GM12873 (cell line): ENCODE measurements around the gene E2F1.

ENCODE experiments used
- TF ChIP-seq, protein P1 (sequence below): IDR thresholded peaks from 2 replicates; pipeline ENCODE4 v1.5.1; 2012; ENCODE audit warnings: low read depth, mild to moderate bottlenecking, moderate library complexity, low read length, control low read depth; ENCODE audit not compliant: insufficient read depth; ENCODE audit errors: missing control alignments

The E2F1 gene

DNA sequence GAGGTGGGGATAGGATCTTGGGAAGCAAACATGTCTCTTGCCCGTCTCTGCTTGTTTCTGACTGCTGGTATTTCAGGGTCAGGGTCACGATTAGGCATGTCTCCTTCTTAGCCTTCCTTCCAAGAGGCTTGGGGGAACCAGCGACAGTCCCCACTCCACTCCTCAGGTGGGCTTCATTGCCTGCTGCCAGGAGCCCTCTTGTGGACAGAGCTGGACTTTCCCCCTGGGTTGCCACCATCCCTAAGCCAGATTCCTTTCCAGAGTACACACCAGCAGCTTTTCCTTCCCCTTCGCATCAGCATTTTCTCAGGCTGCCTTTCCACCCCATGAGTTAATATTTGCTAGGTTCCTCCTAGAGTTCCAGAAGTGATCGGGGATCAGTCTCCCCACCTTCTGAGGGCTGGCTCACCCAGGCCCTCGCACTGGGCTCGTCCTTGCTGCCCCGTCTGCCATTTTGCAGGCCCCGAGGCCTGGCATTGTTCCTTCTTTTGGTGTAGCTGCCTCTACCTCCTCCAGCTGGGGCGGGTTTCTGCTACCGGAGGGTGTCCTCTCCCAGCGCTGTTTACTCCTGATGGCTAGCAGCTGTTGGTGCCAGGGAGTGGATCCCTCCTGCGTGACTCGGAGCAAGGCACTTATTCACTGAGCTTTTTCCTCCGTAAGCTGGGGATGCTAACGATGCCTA is 32.8 kb downstream of the E2F1 start:
- TF ChIP-seq, protein P1, sequence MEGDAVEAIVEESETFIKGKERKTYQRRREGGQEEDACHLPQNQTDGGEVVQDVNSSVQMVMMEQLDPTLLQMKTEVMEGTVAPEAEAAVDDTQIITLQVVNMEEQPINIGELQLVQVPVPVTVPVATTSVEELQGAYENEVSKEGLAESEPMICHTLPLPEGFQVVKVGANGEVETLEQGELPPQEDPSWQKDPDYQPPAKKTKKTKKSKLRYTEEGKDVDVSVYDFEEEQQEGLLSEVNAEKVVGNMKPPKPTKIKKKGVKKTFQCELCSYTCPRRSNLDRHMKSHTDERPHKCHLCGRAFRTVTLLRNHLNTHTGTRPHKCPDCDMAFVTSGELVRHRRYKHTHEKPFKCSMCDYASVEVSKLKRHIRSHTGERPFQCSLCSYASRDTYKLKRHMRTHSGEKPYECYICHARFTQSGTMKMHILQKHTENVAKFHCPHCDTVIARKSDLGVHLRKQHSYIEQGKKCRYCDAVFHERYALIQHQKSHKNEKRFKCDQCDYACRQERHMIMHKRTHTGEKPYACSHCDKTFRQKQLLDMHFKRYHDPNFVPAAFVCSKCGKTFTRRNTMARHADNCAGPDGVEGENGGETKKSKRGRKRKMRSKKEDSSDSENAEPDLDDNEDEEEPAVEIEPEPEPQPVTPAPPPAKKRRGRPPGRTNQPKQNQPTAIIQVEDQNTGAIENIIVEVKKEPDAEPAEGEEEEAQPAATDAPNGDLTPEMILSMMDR: peak; percentile 93

DNA sequence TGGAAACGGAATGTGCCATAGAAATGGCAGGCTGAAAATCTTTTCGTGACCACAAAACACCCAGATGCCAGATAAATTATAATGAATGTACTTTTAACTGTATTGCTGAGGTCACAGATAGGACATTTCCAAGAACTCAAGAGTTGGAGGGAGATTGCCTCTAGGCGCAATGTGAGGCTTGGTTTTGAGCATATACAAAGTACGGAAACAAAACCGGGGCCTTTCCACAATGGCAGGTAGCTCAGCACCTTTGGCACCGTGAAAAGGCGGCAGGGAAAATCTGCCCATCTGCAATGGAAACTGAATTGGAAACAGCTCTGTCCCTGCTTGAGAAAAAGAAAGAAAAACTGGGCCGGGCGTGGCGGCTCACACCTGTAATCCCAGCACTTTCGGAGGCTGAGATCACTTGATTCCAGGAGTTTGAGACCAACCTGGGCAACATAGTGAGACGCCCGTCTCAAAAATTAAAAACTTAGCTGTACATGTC is 34.6 kb downstream of the E2F1 start:
- TF ChIP-seq, protein P1: no peak

DNA sequence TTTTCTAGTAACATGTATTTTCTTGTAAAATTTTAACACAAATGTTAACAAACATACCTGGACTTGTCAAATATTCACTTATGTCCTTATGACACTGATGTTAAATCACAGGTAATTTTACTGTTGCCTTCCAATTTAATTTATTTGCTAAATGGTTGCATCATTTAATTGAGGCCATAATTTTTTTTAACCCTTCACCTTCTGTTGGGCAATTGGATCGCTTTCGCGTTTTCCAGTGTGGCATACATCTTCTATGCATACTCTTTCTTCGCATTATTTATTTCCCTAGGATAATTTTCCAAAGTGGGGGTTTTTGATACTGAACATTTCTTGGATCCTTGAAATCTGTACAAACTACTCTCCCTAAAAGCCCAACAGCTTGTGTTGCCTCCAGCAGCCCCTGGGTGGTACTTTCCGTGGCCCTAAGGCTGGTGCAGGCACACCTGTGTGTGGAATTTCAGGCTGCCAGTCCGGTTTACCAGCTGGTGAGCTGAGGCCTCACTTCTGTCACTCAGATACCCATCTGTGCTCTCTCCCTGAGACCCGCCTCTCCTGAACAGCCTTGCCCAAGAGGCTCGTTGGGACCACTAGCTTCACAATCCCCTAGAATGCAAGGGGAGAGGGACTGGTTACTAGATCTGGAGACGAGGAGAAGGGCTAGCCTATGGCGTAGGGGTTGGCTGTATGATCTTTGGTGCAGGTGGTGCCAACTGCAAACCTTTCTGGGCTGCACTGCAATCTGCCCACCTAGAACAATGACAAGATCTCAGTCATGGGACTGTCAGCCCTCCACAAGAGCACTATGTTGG is 35.2 kb downstream of the E2F1 start:
- TF ChIP-seq, protein P1: no peak

DNA sequence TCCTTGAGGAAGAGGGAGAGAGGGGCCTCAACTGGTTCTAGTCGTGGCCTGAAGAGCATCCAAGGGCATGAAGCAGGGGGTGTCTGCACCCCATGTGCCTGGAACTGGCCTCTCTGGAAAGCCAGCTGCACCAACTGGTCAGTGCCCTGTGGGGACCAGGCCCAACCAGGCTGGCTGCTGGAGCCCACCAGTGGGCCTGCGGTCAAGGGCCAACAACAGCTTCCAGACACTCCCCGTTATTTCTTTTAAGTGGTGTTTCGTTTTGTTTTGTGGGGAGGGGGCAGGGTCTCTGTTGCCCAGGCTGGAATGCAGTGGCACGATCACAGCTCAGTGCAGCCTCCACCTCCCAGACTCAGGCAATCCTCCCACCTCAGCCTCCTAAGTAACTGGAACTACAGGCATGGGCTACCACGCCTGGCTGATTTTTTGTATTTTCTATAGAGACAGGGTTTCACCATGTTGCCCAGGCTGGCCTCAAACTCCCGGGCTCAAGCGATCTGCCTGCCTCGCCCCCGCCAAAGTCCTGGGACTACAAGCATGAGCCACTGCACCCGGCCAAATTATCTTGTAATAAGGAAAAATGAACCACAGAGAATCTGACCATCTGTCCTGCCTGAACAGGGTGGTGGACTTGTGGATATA is 36.0 kb downstream of the E2F1 start:
- TF ChIP-seq, protein P1: no peak

DNA sequence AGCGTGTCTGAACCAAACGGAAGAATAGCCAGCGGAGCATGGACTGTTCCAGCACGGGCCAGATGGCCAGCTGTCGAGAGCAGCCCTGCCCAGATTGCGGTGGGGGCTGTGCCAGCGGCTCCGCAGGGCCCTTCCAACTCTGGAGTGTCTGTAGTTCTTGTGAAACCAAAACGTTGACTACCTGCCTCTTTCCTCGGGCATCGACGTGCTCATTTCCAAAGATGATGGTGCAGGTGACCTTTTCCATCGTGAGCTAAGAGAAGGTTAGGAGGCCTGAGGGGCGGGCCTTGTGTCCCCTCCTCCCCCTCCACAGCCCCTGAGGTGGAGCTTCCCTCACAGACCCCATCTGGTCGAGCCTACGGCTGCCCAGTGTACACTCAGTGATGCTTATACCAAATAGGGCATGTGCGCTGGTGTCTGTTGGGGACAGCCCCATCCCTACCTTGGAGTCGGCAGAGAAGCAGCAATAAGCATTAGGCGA is 36.9 kb downstream of the E2F1 start:
- TF ChIP-seq, protein P1: no peak

DNA sequence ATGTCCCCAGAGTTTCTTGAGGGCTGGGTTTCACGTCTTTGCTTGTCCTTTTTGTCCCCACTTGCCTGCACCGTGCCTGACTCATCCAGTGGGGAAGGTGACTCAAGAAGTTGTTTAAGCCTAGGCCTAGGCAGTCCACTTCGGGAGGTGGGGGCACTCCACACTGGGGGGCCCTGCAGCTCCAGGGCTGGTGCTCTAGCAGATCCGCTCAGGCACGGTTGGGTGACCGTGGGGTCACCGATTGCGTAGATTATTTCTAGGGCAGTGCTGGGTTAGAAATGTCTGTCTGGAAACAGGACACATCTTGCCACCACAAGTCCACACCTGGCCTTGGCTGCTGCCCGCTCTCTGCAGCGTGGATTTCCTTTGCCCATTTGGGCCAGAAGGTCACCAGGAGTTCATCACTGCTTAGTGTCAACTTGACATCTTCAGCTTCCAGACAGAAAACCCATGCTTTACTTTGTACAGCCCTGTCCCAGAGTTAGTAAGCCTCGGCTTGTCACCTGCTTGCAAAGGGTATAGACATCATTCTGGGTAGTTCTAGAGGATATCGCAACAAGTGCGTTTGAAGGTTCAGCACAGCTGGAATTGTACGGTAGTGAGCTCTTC is 37.7 kb downstream of the E2F1 start:
- TF ChIP-seq, protein P1: no peak
